HL-60 (cell line): Measurements from ENCODE around the gene GTF2E1.
"Not testable (repeated sequence)": the region's sequence is repeated elsewhere in the genome, so short reads cannot be mapped to it uniquely, and the experiment has no call there.

ENCODE experiments used
- DNase-seq, 2 experiments: peaks; one replicate each; pipeline ENCODE4 v3.0.0-alpha.2; 2010 to 2020; ENCODE audit warnings: low read depth in 1 of 2, low spot score in 1 of 2
- H3K27ac ChIP-seq: fragments of 250-450 bp; sonication (Bioruptor Pico); replicated peaks from 2 replicates; pipeline ENCODE4 v1.5.1; 2020; ENCODE audit warnings: mild to moderate bottlenecking, moderate library complexity
- H3K27me3 ChIP-seq: fragments of 250-450 bp; sonication (Bioruptor Pico); 2 replicates; pipeline ENCODE4 v1.5.1; 2021; ENCODE audit warnings: mild to moderate bottlenecking, moderate library complexity; ENCODE audit not compliant: insufficient read depth, poor library complexity, severe bottlenecking
- H3K4me3 ChIP-seq: replicated peaks from 2 replicates; pipeline ENCODE4 v1.5.1; 2011; ENCODE audit warnings: mild to moderate bottlenecking, control low read depth, low read length; ENCODE audit not compliant: insufficient read depth
- CTCF ChIP-seq: IDR thresholded peaks from one replicate; pipeline ENCODE4 v1.5.1; 2011; ENCODE audit warnings: low read length, control low read depth, inconsistent platforms; ENCODE audit not compliant: insufficient read depth
- GABPA ChIP-seq: IDR thresholded peaks from 2 replicates; pipeline ENCODE4 v1.6.1; 2012; ENCODE audit warnings: low read depth
- POLR2AphosphoS5 ChIP-seq: IDR thresholded peaks from 2 replicates; pipeline ENCODE4 v1.6.1; 2012; ENCODE audit warnings: low read depth
- REST ChIP-seq: IDR thresholded peaks from 2 replicates; pipeline ENCODE4 v1.6.1; 2012; ENCODE audit warnings: low read depth; ENCODE audit not compliant: insufficient replicate concordance
- SPI1 ChIP-seq: IDR thresholded peaks from 2 replicates; pipeline ENCODE4 v1.6.1; 2012; ENCODE audit warnings: low read depth, mild to moderate bottlenecking, borderline replicate concordance

GTF2E1 gene

GRCh38 chr3:120753810-120754209, 11.3 kb downstream of the GTF2E1 start:
- H3K4me3 ChIP-seq = no peak overlapping the region
- no peak overlapping the region for H3K27ac ChIP-seq
- TF ChIP-seq REST (no peak), GABPA (no peak), POLR2AphosphoS5 (no peak)
- no peaks in the 10 kb centered on the region for H3K27me3 ChIP-seq
- no peak for DNase-seq

GRCh38 chr3:120756061-120756460, 13.5 kb downstream of the GTF2E1 start:
- H3K27me3 ChIP-seq = no peaks in the 10 kb centered on the region
- H3K4me3 ChIP-seq = no peak overlapping the region
- TF ChIP-seq CTCF (no peak), GABPA (no peak), POLR2AphosphoS5 (no peak), REST (no peak), SPI1 (no peak)
- H3K27ac ChIP-seq = no peak overlapping the region
- DNase-seq = no peak

- DNase-seq, H3K27me3 ChIP-seq, H3K4me3 ChIP-seq, H3K27ac ChIP-seq: not testable (repeated sequence)
Observed at GRCh38 chr3:120758551-120758950, 16.0 kb downstream of the GTF2E1 start.

GRCh38 chr3:120762615-120763014, 20.1 kb downstream of the GTF2E1 start:
- H3K27me3 ChIP-seq = no peaks in the 10 kb centered on the region
- no peak overlapping the region for H3K4me3 ChIP-seq
- no peak for TF ChIP-seq REST
- TF ChIP-seq CTCF = no peak
- TF ChIP-seq SPI1 = no peak
- no peak for TF ChIP-seq POLR2AphosphoS5
- TF ChIP-seq GABPA = no peak
- DNase-seq = no peak
- no peak overlapping the region for H3K27ac ChIP-seq
